ENCODE results near the gene TRDN.

TRDN gene

GRCh38 chr6:123616016-123616415, 20.7 kb downstream of the TRDN start:
- DNase-seq (ENCODE audit: extremely low read depth, low read depth): no peak
- TF ChIP-seq, protein P1, sequence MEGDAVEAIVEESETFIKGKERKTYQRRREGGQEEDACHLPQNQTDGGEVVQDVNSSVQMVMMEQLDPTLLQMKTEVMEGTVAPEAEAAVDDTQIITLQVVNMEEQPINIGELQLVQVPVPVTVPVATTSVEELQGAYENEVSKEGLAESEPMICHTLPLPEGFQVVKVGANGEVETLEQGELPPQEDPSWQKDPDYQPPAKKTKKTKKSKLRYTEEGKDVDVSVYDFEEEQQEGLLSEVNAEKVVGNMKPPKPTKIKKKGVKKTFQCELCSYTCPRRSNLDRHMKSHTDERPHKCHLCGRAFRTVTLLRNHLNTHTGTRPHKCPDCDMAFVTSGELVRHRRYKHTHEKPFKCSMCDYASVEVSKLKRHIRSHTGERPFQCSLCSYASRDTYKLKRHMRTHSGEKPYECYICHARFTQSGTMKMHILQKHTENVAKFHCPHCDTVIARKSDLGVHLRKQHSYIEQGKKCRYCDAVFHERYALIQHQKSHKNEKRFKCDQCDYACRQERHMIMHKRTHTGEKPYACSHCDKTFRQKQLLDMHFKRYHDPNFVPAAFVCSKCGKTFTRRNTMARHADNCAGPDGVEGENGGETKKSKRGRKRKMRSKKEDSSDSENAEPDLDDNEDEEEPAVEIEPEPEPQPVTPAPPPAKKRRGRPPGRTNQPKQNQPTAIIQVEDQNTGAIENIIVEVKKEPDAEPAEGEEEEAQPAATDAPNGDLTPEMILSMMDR (IDR thresholded peaks at IDR 0.05; ENCODE audit: low read depth, low read length): no peak

DNA sequence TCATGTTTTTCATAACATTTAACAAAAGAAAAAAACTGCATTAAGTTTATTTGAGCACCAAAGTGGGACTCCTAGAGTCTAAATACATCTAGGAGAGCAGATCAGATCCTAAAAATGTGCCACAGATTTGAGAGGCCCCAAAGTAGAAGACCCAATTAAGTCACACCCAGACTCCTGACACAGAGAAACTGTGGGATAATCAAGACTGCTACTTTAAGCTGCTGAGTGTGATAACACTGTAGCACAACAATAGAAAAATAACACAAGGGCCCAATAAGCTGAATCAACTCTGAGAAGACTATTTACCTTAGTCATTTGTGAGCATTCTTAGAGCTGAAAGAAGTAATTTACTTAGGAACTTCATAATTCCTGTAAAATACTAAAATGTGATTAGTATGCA, 26.0 kb downstream of the TRDN start:
- TF ChIP-seq, protein P1 (IDR thresholded peaks at IDR 0.05; ENCODE audit: low read depth, low read length): no peak
- DNase-seq (ENCODE audit: extremely low read depth, low read depth): no peak

- TF ChIP-seq, protein P1 (IDR thresholded peaks at IDR 0.05; ENCODE audit: low read depth, low read length): no peak
- DNase-seq (ENCODE audit: extremely low read depth, low read depth): no peak
These were observed 32.7 kb downstream of the TRDN start for GRCh38 chr6:123604067-123604466.

DNA sequence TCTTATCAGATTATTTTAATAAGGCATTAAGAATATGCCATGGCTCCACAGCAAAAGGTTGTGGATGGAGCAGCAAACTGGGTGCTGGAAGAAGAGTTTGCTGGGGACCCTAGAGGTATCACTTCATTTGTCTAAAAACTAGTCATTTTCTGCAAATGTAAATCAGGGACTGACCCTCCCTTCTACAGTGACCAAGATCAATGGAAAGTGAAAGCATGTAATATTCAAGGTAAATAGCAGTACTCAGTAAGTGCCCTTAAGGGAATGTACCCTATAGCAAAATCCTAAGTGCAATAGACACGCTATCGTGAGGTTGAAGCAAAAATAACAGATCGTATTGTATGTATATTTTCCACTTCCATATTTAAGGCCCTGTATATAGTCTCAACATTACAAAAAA, 38.7 kb downstream of the TRDN start:
- TF ChIP-seq, protein P1 (IDR thresholded peaks at IDR 0.05; ENCODE audit: low read depth, low read length): no peak
- no peak for DNase-seq (ENCODE audit: extremely low read depth, low read depth)

DNA sequence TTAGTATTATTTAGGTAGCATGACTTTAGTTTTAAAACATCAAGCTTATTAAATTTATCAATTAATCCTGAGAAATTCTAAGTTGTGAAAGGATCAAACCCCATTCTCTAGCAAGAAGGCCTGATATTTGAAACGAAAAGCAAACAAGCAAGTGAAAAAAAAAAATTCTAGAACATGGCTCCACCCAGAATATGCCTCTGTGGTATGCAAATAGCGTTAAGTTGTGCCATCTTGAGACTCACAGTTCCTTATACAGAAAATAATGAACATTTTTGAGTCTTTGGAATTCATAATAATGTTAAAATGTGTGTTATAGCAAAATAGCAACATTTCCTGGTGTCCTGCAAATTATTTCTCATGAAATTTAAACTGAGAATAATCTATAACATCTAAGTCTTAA, 42.0 kb downstream of the TRDN start:
- DNase-seq (ENCODE audit: extremely low read depth, low read depth): no peak
- TF ChIP-seq, protein P1 (IDR thresholded peaks at IDR 0.05; ENCODE audit: low read depth, low read length): no peak

DNA sequence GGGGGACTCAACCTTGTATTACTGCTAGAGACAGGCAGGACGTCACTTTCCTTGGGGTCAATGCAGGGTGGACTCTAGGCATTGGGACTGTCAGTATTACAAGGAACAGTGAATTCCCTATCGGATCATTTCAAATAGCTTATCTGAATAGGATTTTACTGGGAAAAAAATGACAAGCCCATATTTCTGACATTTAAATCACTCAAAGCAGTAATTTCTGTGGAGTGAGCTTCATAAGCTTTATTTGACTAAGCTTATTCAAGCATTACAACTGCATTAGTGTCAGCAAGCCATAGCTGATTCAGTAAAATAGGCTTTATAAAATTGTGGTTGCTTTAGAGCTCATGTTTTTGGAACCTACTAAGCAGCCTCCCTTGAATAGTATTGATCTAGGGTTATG, 44.3 kb downstream of the TRDN start:
- no peak for DNase-seq (ENCODE audit: extremely low read depth, low read depth)
- TF ChIP-seq, protein P1 (IDR thresholded peaks at IDR 0.05; ENCODE audit: low read depth, low read length): no peak

- no peak for DNase-seq (ENCODE audit: extremely low read depth, low read depth)
These were observed 46.8 kb downstream of the TRDN start for GRCh38 chr6:123589973-123590372.

More at GRCh38 chr6:123589973-123590372, 46.8 kb downstream of the TRDN start:
- TF ChIP-seq, protein P1 (IDR thresholded peaks at IDR 0.05; ENCODE audit: low read depth, low read length): no peak

Measured in AG09319 (cell line).